Measurements from ENCODE around the gene CACNG7. TPM values are rescaled to one million over a fixed set of nuclear protein-coding genes. Genes with fewer than 3 reads are reported as not detected.
"Not testable (repeated sequence)": the region's sequence is repeated elsewhere in the genome, so short reads cannot be mapped to it uniquely, and the experiment has no call there.

The CACNG7 gene
- polyA plus RNA-seq, 1 donor, result 0.32 TPM

- DNase-seq, result no peak
Observed at GRCh38 chr19:53905787-53906186, 3.3 kb upstream of the CACNG7 start.

- no peak for DNase-seq
Observed at GRCh38 chr19:53906211-53907192, 2.6 kb upstream of the CACNG7 start.

GRCh38 chr19:53907193-53907581 is 1.9 kb upstream of the CACNG7 start:
- no peak for DNase-seq

GRCh38 chr19:53907690-53908089 is 1.4 kb upstream of the CACNG7 start:
- no peak for DNase-seq

GRCh38 chr19:53908106-53908934 is 758 bp upstream of the CACNG7 start:
- no peak for DNase-seq

- DNase-seq, result no peak
Observed at GRCh38 chr19:53909471-53910169, 542 bp downstream of the CACNG7 start.

- no peak for DNase-seq
Observed at GRCh38 chr19:53910170-53910518, 1.1 kb downstream of the CACNG7 start.

GRCh38 chr19:53912653-53913052 is 3.6 kb downstream of the CACNG7 start:
- DNase-seq, result no peak

GRCh38 chr19:53915000-53915399 is 5.9 kb downstream of the CACNG7 start:
- DNase-seq, result no peak

- no peak for DNase-seq
Observed at GRCh38 chr19:53916004-53916403, 6.9 kb downstream of the CACNG7 start.

- no peak for DNase-seq
Observed at GRCh38 chr19:53917356-53917755, 8.3 kb downstream of the CACNG7 start.

GRCh38 chr19:53927739-53928138 is 18.7 kb downstream of the CACNG7 start:
- DNase-seq, result peak; percentile 78

- no peak for DNase-seq
Observed at GRCh38 chr19:53936029-53936428, 27.0 kb downstream of the CACNG7 start.

- DNase-seq, result no peak
Observed at GRCh38 chr19:53942001-53942786, 33.1 kb downstream of the CACNG7 start.

GRCh38 chr19:53944416-53944815 is 35.3 kb downstream of the CACNG7 start:
- DNase-seq, result no peak

GRCh38 chr19:53944933-53945332 is 35.9 kb downstream of the CACNG7 start:
- DNase-seq, result no peak

- DNase-seq, result no peak
Observed at GRCh38 chr19:53945441-53945840, 36.4 kb downstream of the CACNG7 start.

GRCh38 chr19:53945998-53946397 is 36.9 kb downstream of the CACNG7 start:
- no peak for DNase-seq

GRCh38 chr19:53947624-53948023 is 38.5 kb downstream of the CACNG7 start:
- no peak for DNase-seq

GRCh38 chr19:53948611-53949010 is 39.5 kb downstream of the CACNG7 start:
- not testable (repeated sequence) for DNase-seq

GRCh38 chr19:53951436-53951835 is 42.4 kb downstream of the CACNG7 start:
- DNase-seq, result no peak

GRCh38 chr19:53951947-53952346 is 42.9 kb downstream of the CACNG7 start:
- DNase-seq, result no peak
